Adrenal gland (tissue), 12 donors: ENCODE data around the gene TDRD1. TPM values are rescaled to one million over a fixed set of nuclear protein-coding genes. Genes with fewer than 3 reads are reported as not detected.

ENCODE experiments used
- DNase-seq, 7 donors: peaks; one replicate each; pipeline ENCODE4 v3.0.0-alpha.2; 2019 to 2020
- H3K27ac ChIP-seq, 5 donors: fragments of 200-600 bp; sonication (generic) in 4 of 5; 1 replicate in 3 of 5; 2 replicates in 2 of 5; pipeline versions ENCODE4 v1.5.1 to v1.8.0; 2016 to 2020; ENCODE audit warnings: mild to moderate bottlenecking in 1 of 5
- H3K27me3 ChIP-seq: fragments of 200-600 bp; 2 replicates; pipeline ENCODE4 v1.8.0; 2021
- H3K36me3 ChIP-seq, 2 donors: fragments of 200-600 bp; replicated peaks in 1 of 2; 1 replicate in 1 of 2; 2 replicates in 1 of 2; pipeline versions ENCODE4 v1.5.1 to v1.8.0; 2018 to 2022
- H3K4me1 ChIP-seq, 2 donors: fragments of 200-600 bp; replicated peaks in 1 of 2; 1 replicate in 1 of 2; 2 replicates in 1 of 2; pipeline versions ENCODE4 v1.5.1 to v1.8.0; 2018 to 2021
- H3K4me3 ChIP-seq, 4 donors: fragments of 200-600 bp; sonication (generic) in 3 of 4; one replicate each; pipeline ENCODE4 v1.5.1; 2016 to 2018
- H3K9me3 ChIP-seq, 3 donors: fragments of 200-600 bp; sonication (generic) in 1 of 3; replicated peaks in 1 of 3; 1 replicate in 2 of 3; 2 replicates in 1 of 3; pipeline versions ENCODE4 v1.5.1 to v1.8.0; 2016 to 2021
- CTCF ChIP-seq, 6 experiments: fragments of 450-650 bp in 4 of 6; fragments of 200-600 bp in 2 of 6; sonication (generic) in 1 of 6; IDR thresholded peaks; 1 replicate in 5 of 6; 2 replicates in 1 of 6; pipeline versions ENCODE4 v1.5.1 to v1.8.0; 2016 to 2021; ENCODE audit warnings: antibody characterized with exemption in 6 of 6, mild to moderate bottlenecking in 2 of 6, moderate library complexity in 1 of 6
- POLR2A ChIP-seq, 2 donors: fragments of 450-650 bp; IDR thresholded peaks; one replicate each; pipeline ENCODE4 v1.6.1; 2017; ENCODE audit warnings: antibody characterized with exemption in 2 of 2, mild to moderate bottlenecking in 2 of 2, moderate library complexity in 1 of 2
- WGBS, 4 donors: extraction: QIAGEN DNeasy Blood & Tissue Kit in 2 of 4; methylation state at CpG; one replicate each; pipeline versions ENCODE4 v1.1.5 to v1.1.7; 2013 to 2017; 5-methylcytosine and 5-hydroxymethylcytosine counted together
- intact Hi-C, 2 donors: fragments of 100-400 bp; cut with DNase I; formaldehyde crosslinking; loops; one replicate each; pipeline versions ENCODE4 v1.14.1 to v1.15.0; 2022 to 2023
- polyA plus RNA-seq, 3 donors: library from polyadenylated mRNA; stranded (reverse); fragments of 200-250 nt in 2 of 3; fragments of 350-450 nt in 1 of 3; fragmentation: Illumina TruSeq in 1 of 3; extraction: RNeasy Lipid Tissue Mini Kit (QIAGEN cat#74804) in 1 of 3; gene quantifications; one replicate each; pipeline ENCODE4 v1.2.3, GENCODE V29; 2013 to 2014
- total RNA-seq, 9 donors: library from RNA; depleted of rRNA in 4 of 9; stranded (reverse); fragments of >200 nt in 4 of 9; fragments of 120-200 nt in 1 of 9; fragmentation: NEBNext Ultra II Directional in 1 of 9; extraction: Animal tissue kit (Norgen Biotek cat#: 25700) in 1 of 9; gene quantifications; one replicate each; pipeline versions ENCODE4 v1.1.0 to v1.2.4, GENCODE V29; 2013 to 2023
- donor health status: healthy with polysubstance abuse.
- donor health status: Bipolar disorder and iron deficiency.
- donor health status: DM: yes; HTN: yes; CAD: no.
- donor health status: DM: no; HTN: no; CAD: no.
- donor health status: DM: no; HTN: no; CAD: no.
- donor health status: DM: yes; HTN: yes; CAD: no.

TDRD1 gene
- total and polyA plus RNA-seq, 12 donors = 0.03 to 0.72 (median 0.22) TPM; not detected in 3

GRCh38 chr10:114256008-114256765, 77.0 kb downstream of the TDRD1 start:
- TF ChIP-seq CTCF (IDR thresholded peaks at IDR 0.05) = no peak
- TF ChIP-seq POLR2A (IDR thresholded peaks at IDR 0.05) = no peak

GRCh38 chr10:114256822-114257221, 77.7 kb downstream of the TDRD1 start:
- Histone ChIP-seq H3K36me3 (no peaks in the 10 kb centered on the region), H3K4me1 (no peaks in the 10 kb centered on the region), H3K4me3 (no peak overlapping the region), H3K9me3 (no peaks in the 10 kb centered on the region), H3K27ac (no peak overlapping the region), H3K27me3 (no peaks in the 10 kb centered on the region)
- intact Hi-C loops = no loop called here
- WGBS, 4 donors = 71 to 77% (median 74%) methylated on average over 3 of the region's 3 CpGs
- DNase-seq = no peak
- no peak for TF ChIP-seq CTCF (IDR thresholded peaks at IDR 0.05)
- TF ChIP-seq POLR2A (IDR thresholded peaks at IDR 0.05) = no peak

More at GRCh38 chr10:114256008-114256765, 77.0 kb downstream of the TDRD1 start:
- 76 to 80% (median 79%) methylated on average over 12 of the region's 12 CpGs for WGBS, 4 donors
- intact Hi-C loops = no loop called here
- H3K27me3 ChIP-seq = no peaks in the 10 kb centered on the region
- no peak for DNase-seq
- no peak overlapping the region for H3K27ac ChIP-seq
- no peaks in the 10 kb centered on the region for H3K9me3 ChIP-seq
- no peaks in the 10 kb centered on the region for H3K36me3 ChIP-seq
- H3K4me1 ChIP-seq = no peaks in the 10 kb centered on the region
- H3K4me3 ChIP-seq = no peak overlapping the region

- no peak overlapping the region for H3K27ac ChIP-seq
- WGBS, 4 donors = 64 to 80% (median 69%) methylated on average over 3 of the region's 3 CpGs
Measured at GRCh38 chr10:114257498-114257897, 78.3 kb downstream of the TDRD1 start.

More at GRCh38 chr10:114257498-114257897, 78.3 kb downstream of the TDRD1 start:
- H3K4me3 ChIP-seq = no peak overlapping the region
- H3K27me3 ChIP-seq = no peaks in the 10 kb centered on the region
- intact Hi-C loops = no loop called here
- no peaks in the 10 kb centered on the region for H3K36me3 ChIP-seq
- DNase-seq = no peak
- no peaks in the 10 kb centered on the region for H3K4me1 ChIP-seq
- no peaks in the 10 kb centered on the region for H3K9me3 ChIP-seq
- no peak for TF ChIP-seq POLR2A (IDR thresholded peaks at IDR 0.05)
- no peak for TF ChIP-seq CTCF (IDR thresholded peaks at IDR 0.05)
